ENCODE results near the gene HSPBP1.

DNA sequence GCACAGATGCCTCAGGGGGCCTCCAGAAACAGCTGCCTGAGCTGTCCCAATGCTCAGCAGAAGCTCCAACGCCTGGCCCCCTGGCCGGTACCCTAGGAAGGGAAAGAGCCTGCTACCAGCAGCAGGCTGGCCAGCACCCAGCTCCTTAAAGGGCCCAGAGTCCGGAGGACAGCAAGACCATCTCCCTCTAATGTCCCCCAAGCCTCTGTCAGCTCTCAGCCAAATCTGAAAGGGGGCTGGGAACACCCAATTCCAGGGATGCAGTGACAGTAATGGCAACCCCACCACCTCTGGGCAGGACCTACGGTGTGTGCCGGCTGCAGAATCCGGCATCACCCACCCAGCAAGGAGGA is 25.3 kb downstream of the HSPBP1 start:
- no peak for TF ChIP-seq EZH2 (IDR thresholded peaks at IDR 0.05; ENCODE audit: low read length, unreplicated experiment)
- TF ChIP-seq, protein P1, sequence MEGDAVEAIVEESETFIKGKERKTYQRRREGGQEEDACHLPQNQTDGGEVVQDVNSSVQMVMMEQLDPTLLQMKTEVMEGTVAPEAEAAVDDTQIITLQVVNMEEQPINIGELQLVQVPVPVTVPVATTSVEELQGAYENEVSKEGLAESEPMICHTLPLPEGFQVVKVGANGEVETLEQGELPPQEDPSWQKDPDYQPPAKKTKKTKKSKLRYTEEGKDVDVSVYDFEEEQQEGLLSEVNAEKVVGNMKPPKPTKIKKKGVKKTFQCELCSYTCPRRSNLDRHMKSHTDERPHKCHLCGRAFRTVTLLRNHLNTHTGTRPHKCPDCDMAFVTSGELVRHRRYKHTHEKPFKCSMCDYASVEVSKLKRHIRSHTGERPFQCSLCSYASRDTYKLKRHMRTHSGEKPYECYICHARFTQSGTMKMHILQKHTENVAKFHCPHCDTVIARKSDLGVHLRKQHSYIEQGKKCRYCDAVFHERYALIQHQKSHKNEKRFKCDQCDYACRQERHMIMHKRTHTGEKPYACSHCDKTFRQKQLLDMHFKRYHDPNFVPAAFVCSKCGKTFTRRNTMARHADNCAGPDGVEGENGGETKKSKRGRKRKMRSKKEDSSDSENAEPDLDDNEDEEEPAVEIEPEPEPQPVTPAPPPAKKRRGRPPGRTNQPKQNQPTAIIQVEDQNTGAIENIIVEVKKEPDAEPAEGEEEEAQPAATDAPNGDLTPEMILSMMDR (conservative IDR thresholded peaks at IDR 0.05; ENCODE audit: low read depth, low read length) = no peak

Measured in PC-3 (cell line).